Panc1 (cell line): ENCODE data around the gene OPHN1. TPM values are rescaled to one million over a fixed set of nuclear protein-coding genes. Genes with fewer than 3 reads are reported as not detected.

Experiments
- ATAC-seq: fragments of 200-7000 bp; cut with Tn5 transposase; 2 replicates; pipeline ENCODE4 v1.9.1; 2020; ENCODE audit warnings: mild to moderate bottlenecking, moderate library complexity
- BruUV-seq: library from RNA; stranded (reverse); fragments of 400-500 nt; replicated peaks from 2 replicates; lab custom pipeline; 2021; lab: Mats Ljungman, UMichigan
- CTCF ChIA-PET: fragments of 300-600 bp; sonication (Branson Sonifier 250); formaldehyde crosslinking; loops from one replicate; lab custom pipeline; 2022; ENCODE audit warnings: antibody characterized with exemption; lab: Charles Lee
- POLR2A ChIA-PET: fragments of 300-600 bp; sonication (Branson Sonifier 250); formaldehyde crosslinking; loops from one replicate; lab custom pipeline; 2022; ENCODE audit warnings: antibody characterized with exemption; lab: Charles Lee
- DNase-seq: peaks from one replicate; pipeline ENCODE4 v3.0.0-alpha.2; 2010; ENCODE audit warnings: low read depth, low spot score
- H3K27ac ChIP-seq: 2 replicates; pipeline ENCODE4 v1.5.1; 2011; ENCODE audit warnings: mild to moderate bottlenecking, low read length, inconsistent platforms
- H3K27me3 ChIP-seq: fragments of 200-500 bp; sonication (Bioruptor generic); 2 replicates; pipeline ENCODE4 v1.6.0; 2014; ENCODE audit warnings: low read length, inconsistent platforms; ENCODE audit not compliant: control insufficient read depth, insufficient read depth
- H3K36me3 ChIP-seq: fragments of 200-500 bp; sonication (Bioruptor generic); 2 replicates; pipeline ENCODE4 v1.5.1; 2014; ENCODE audit warnings: inconsistent platforms, mild to moderate bottlenecking, low read length, moderate library complexity; ENCODE audit not compliant: control insufficient read depth, insufficient read depth
- H3K4me1 ChIP-seq: 2 replicates; pipeline ENCODE4 v1.5.1; 2011; ENCODE audit warnings: inconsistent platforms, mild to moderate bottlenecking, low read length, moderate library complexity; ENCODE audit not compliant: control insufficient read depth, insufficient read depth
- H3K4me3 ChIP-seq, 2 experiments: 2 replicates each; pipeline ENCODE4 v1.5.1; 2011 to 2012; ENCODE audit warnings: low read depth in 2 of 2, low read length in 2 of 2, mild to moderate bottlenecking in 2 of 2, inconsistent platforms in 1 of 2, moderate library complexity in 1 of 2
- H3K9me3 ChIP-seq: fragments of 200-500 bp; sonication (Bioruptor generic); 2 replicates; pipeline ENCODE4 v1.5.1; 2014; ENCODE audit warnings: low read depth, mild to moderate bottlenecking, inconsistent platforms, low read length, moderate library complexity; ENCODE audit not compliant: control insufficient read depth, insufficient read depth
- POLR2AphosphoS5 ChIP-seq: IDR thresholded peaks from 2 replicates; pipeline ENCODE4 v1.6.1; 2012; ENCODE audit warnings: mild to moderate bottlenecking, low read depth, low read length, moderate library complexity
- SIN3A ChIP-seq: IDR thresholded peaks from 2 replicates; pipeline ENCODE4 v1.6.1; 2012; ENCODE audit warnings: low read depth, mild to moderate bottlenecking, low read length, moderate library complexity, borderline replicate concordance; ENCODE audit not compliant: insufficient read depth
- TCF7L2 ChIP-seq: IDR thresholded peaks from 2 replicates; pipeline ENCODE4 v1.6.1; 2011; ENCODE audit warnings: mild to moderate bottlenecking, low read depth, low read length, inconsistent platforms
- in situ Hi-C: cut with HindIII; loops from 2 replicates; pipeline ENCODE4 v1.10.0; 2016; ENCODE audit warnings: low sequenced_read_pairs, low pct_unique_long_range_greater_than_20kb
- intact Hi-C: fragments of 100-400 bp; cut with micrococcal nuclease; formaldehyde crosslinking; loops from one replicate; pipeline ENCODE4 v1.10.0; 2022; ENCODE audit not compliant: unreplicated experiment
- total RNA-seq: library from RNA; stranded (reverse); gene quantifications from one replicate; pipeline ENCODE4 v1.2.1, GENCODE V29; 2021; ENCODE audit not compliant: unreplicated experiment
- TF ChIP-seq, protein P1 (sequence below), 2 experiments: IDR thresholded peaks; 2 replicates each; pipeline ENCODE4 v1.6.1; 2011 to 2012; ENCODE audit warnings: low read depth in 2 of 2, control low read depth in 1 of 2, low read length in 1 of 2, mild to moderate bottlenecking in 1 of 2, moderate library complexity in 1 of 2; ENCODE audit not compliant: insufficient read depth in 1 of 2
- TF ChIP-seq, protein P2 (sequence below): fragments of 450-650 bp; IDR thresholded peaks from 2 replicates; pipeline ENCODE4 v1.5.1; 2017; ENCODE audit warnings: mild to moderate bottlenecking

The OPHN1 gene
- total RNA-seq, 1 experiment from 2014 or later = 8.8 TPM

DNA sequence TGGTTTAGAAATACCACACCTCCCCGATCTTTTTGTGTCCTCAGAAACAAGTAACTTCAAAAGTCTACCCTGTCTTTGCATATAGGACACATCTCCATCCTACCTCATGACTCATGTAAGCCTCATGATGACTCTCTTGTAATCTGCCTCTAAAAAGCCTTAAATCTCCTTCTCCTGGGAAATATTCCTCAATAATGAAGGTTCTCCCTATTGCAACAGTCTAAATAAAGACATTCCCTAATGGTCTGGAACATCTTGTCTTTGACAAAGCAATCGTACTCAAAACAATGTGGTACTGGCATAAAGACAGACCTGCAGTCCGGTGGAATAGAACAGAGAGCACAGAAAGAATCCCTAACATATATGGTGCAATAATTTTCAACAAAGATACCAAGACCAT, 257.7 kb downstream of the OPHN1 start:
- BruUV-seq = no TSS peak
- no peak for ATAC-seq
- in situ Hi-C loops = no loop called here
- intact Hi-C loops = no loop called here
- Histone ChIP-seq H3K4me1 (no peaks in the 10 kb centered on the region), H3K9me3 (no peaks in the 10 kb centered on the region), H3K4me3 (no peak overlapping the region), H3K36me3 (no peaks in the 10 kb centered on the region), H3K27me3 (no peaks in the 10 kb centered on the region), H3K27ac (no peak overlapping the region)
- CTCF ChIA-PET = no interaction called here
- TF ChIP-seq TCF7L2 (no peak), POLR2AphosphoS5 (no peak), SIN3A (no peak)
- TF ChIP-seq, protein P1, sequence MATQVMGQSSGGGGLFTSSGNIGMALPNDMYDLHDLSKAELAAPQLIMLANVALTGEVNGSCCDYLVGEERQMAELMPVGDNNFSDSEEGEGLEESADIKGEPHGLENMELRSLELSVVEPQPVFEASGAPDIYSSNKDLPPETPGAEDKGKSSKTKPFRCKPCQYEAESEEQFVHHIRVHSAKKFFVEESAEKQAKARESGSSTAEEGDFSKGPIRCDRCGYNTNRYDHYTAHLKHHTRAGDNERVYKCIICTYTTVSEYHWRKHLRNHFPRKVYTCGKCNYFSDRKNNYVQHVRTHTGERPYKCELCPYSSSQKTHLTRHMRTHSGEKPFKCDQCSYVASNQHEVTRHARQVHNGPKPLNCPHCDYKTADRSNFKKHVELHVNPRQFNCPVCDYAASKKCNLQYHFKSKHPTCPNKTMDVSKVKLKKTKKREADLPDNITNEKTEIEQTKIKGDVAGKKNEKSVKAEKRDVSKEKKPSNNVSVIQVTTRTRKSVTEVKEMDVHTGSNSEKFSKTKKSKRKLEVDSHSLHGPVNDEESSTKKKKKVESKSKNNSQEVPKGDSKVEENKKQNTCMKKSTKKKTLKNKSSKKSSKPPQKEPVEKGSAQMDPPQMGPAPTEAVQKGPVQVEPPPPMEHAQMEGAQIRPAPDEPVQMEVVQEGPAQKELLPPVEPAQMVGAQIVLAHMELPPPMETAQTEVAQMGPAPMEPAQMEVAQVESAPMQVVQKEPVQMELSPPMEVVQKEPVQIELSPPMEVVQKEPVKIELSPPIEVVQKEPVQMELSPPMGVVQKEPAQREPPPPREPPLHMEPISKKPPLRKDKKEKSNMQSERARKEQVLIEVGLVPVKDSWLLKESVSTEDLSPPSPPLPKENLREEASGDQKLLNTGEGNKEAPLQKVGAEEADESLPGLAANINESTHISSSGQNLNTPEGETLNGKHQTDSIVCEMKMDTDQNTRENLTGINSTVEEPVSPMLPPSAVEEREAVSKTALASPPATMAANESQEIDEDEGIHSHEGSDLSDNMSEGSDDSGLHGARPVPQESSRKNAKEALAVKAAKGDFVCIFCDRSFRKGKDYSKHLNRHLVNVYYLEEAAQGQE (IDR thresholded peaks at IDR 0.05; ENCODE audit: insufficient read depth in 1 of 2, low read depth in 2 of 2, low read length in 1 of 2) = no peak
- TF ChIP-seq, protein P2, sequence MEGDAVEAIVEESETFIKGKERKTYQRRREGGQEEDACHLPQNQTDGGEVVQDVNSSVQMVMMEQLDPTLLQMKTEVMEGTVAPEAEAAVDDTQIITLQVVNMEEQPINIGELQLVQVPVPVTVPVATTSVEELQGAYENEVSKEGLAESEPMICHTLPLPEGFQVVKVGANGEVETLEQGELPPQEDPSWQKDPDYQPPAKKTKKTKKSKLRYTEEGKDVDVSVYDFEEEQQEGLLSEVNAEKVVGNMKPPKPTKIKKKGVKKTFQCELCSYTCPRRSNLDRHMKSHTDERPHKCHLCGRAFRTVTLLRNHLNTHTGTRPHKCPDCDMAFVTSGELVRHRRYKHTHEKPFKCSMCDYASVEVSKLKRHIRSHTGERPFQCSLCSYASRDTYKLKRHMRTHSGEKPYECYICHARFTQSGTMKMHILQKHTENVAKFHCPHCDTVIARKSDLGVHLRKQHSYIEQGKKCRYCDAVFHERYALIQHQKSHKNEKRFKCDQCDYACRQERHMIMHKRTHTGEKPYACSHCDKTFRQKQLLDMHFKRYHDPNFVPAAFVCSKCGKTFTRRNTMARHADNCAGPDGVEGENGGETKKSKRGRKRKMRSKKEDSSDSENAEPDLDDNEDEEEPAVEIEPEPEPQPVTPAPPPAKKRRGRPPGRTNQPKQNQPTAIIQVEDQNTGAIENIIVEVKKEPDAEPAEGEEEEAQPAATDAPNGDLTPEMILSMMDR = no peak
- DNase-seq = no peak
- POLR2A ChIA-PET = no interaction called here

DNA sequence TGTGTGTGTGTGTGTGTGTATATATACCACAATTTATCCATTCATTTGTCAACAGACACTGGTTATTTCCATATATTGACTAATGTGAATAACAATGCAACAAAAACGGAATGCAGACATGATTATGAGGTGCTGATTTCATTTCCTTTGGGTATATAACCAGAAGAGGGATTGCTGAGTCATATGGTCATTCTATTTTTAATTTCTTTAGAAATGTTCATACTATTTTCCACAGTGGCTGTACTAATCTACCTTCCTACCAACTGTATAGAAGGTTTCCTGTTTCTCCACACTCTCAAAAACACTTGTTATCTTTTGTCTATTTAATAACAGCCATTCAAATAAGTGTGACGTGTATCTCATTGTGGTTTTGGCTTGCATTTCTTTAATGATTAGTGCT, 269.9 kb downstream of the OPHN1 start:
- BruUV-seq = no TSS peak
- POLR2A ChIA-PET = no interaction called here
- in situ Hi-C loops = no loop called here

More for the DNA sequence above, 269.9 kb downstream of the OPHN1 start:
- Histone ChIP-seq H3K4me1 (no peaks in the 10 kb centered on the region), H3K4me3 (no peak overlapping the region), H3K27ac (no peak overlapping the region), H3K27me3 (no peaks in the 10 kb centered on the region), H3K9me3 (no peaks in the 10 kb centered on the region), H3K36me3 (no peaks in the 10 kb centered on the region; the same call in 1 of the 2 replicates)
- ATAC-seq (no peak), DNase-seq (no peak)
- TF ChIP-seq TCF7L2 (no peak), POLR2AphosphoS5 (no peak), SIN3A (no peak)
- TF ChIP-seq, protein P1 (IDR thresholded peaks at IDR 0.05; ENCODE audit: insufficient read depth in 1 of 2, low read depth in 2 of 2, low read length in 1 of 2) = no peak
- TF ChIP-seq, protein P2 = no peak
- intact Hi-C loops = no loop called here
- CTCF ChIA-PET = no interaction called here
